ENCODE results near the gene MFSD1.

MFSD1 gene

GRCh38 chr3:158847885-158848284 is 46.0 kb downstream of the MFSD1 start:
- TF ChIP-seq CTCF (IDR thresholded peaks at IDR 0.05; ENCODE audit: low read depth, low read length), result no peak
- no peak overlapping the region for H3K4me3 ChIP-seq (ENCODE audit: low read depth, low read length)
- in situ Hi-C loops (cut with HindIII; ENCODE audit: low sequenced_read_pairs), result no loop called here
- DNase-seq (ENCODE audit: low read depth, low spot score), result no peak

DNA sequence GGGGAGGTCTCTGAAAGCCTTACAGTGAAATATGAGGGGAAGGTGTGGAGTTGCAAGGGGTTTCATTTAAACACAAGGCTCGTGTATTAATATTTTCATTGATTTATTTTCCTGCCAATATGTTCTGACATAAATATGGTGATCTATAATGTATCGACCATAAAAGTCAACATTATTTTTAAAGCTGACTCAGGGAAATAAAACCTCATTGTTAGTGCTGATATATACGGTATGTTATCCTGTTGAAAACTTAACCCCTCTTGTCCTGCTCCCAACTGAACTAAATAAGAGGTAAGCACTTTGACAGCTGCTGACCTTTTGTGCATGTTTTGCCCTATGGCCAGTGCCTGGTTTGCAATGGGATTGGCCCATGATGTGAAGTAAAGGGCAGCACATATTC is 47.9 kb downstream of the MFSD1 start:
- H3K4me3 ChIP-seq (ENCODE audit: low read depth, low read length), result no peak overlapping the region
- in situ Hi-C loops (cut with HindIII; ENCODE audit: low sequenced_read_pairs), result no loop called here
- no peak for DNase-seq (ENCODE audit: low read depth, low spot score)
- no peak for TF ChIP-seq CTCF (IDR thresholded peaks at IDR 0.05; ENCODE audit: low read depth, low read length)

GRCh38 chr3:158859362-158859761 is 57.5 kb downstream of the MFSD1 start:
- H3K4me3 ChIP-seq (ENCODE audit: low read depth, low read length), result no peak overlapping the region
- no peak for TF ChIP-seq CTCF (IDR thresholded peaks at IDR 0.05; ENCODE audit: low read depth, low read length)
- in situ Hi-C loops (cut with HindIII; ENCODE audit: low sequenced_read_pairs), result no loop called here
- DNase-seq (ENCODE audit: low read depth, low spot score), result no peak

DNA sequence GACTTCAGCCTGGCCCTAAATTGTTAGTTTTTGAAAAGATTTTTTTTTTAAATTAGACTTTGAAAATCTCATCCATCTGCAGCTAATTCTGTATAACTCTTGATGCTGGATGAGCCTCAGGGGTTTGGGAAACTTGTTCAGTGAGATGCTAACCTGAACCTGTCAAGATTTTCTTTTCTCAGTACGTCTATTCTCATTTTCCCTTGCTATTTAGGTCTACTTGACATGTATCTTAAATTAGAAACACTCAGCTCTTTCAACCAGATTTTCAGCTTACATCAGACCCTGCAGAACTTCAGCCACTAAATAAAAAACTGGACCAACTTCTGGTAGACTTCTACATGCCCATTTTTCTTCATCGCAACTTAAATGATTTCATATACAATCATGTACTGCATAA is 61.4 kb downstream of the MFSD1 start:
- no peak for TF ChIP-seq CTCF (IDR thresholded peaks at IDR 0.05; ENCODE audit: low read depth, low read length)
- DNase-seq (ENCODE audit: low read depth, low spot score), result no peak
- H3K4me3 ChIP-seq (ENCODE audit: low read depth, low read length), result no peak overlapping the region
- in situ Hi-C loops (cut with HindIII; ENCODE audit: low sequenced_read_pairs), result no loop called here

DNA sequence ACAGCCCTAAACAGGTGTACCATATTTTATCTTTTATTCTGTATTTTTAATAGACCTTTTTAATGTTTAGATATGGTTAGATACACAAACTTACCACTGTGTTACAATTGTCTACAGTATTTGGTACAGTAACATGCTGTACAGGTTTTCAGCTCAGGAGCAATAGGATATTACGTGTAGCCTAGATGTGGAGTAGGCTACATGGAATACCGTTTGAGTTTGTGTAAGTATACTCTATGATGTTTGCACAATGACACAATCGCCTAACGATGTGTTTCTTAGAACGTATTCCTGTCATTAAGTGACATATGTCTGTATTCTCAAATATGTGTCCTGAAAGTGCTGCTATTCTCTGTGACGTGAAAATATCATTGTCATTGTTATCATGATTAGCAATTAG is 62.6 kb downstream of the MFSD1 start:
- no peak for DNase-seq (ENCODE audit: low read depth, low spot score)
- no peak for TF ChIP-seq CTCF (IDR thresholded peaks at IDR 0.05; ENCODE audit: low read depth, low read length)
- in situ Hi-C loops (cut with HindIII; ENCODE audit: low sequenced_read_pairs), result no loop called here
- H3K4me3 ChIP-seq (ENCODE audit: low read depth, low read length), result no peak overlapping the region

DNA sequence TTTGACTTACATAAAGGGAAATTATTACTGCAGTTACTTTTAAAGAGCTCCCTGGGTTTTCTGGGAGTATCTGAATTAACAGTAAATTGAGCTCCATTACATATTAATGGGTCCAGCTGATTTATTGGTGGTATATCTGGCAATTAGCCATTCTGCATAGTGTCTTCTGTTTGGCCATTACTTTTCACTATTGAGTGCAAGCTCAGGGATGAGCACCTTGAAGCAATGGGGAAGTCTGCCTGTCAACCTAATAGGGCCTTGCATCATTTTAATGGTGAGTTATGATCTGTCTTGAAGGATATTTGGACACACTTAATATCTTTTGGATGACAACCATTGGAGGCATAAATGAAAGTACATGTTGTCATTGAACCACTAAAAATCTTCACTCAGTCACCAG is 73.8 kb downstream of the MFSD1 start:
- no peak overlapping the region for H3K4me3 ChIP-seq (ENCODE audit: low read depth, low read length)
- in situ Hi-C loops (cut with HindIII; ENCODE audit: low sequenced_read_pairs), result no loop called here
- TF ChIP-seq CTCF (IDR thresholded peaks at IDR 0.05; ENCODE audit: low read depth, low read length), result no peak
- DNase-seq (ENCODE audit: low read depth, low spot score), result no peak

Data from astrocyte of the spinal cord (primary cell).